Left lung (tissue), 10 donors: ENCODE data around the gene CCT3. TPM values are rescaled to one million over a fixed set of nuclear protein-coding genes. Genes with fewer than 3 reads are reported as not detected.

ENCODE experiments used
- ATAC-seq: fragments of 200-7000 bp; cut with Tn5 transposase; one replicate; pipeline ENCODE4 v1.9.1; 2020; ENCODE audit warnings: moderate library complexity
- DNase-seq, 4 donors: peaks; one replicate each; pipeline ENCODE4 v3.0.0-alpha.2; 2013 to 2020
- H3K27ac ChIP-seq, 2 donors: fragments of 200-600 bp; sonication (generic) in 1 of 2; one replicate each; pipeline versions ENCODE4 v1.5.0 to v1.8.0; 2020 to 2021
- H3K27me3 ChIP-seq, 2 donors: fragments of 200-600 bp; sonication (generic) in 1 of 2; one replicate each; pipeline versions ENCODE4 v1.5.0 to v1.8.0; 2020 to 2021
- H3K36me3 ChIP-seq, 2 donors: fragments of 200-600 bp; sonication (generic) in 1 of 2; one replicate each; pipeline versions ENCODE4 v1.5.0 to v1.8.0; 2020 to 2021
- H3K4me1 ChIP-seq, 2 donors: fragments of 200-600 bp; one replicate each; pipeline ENCODE4 v1.8.0; 2021
- H3K4me3 ChIP-seq, 2 donors: fragments of 200-600 bp; sonication (generic) in 1 of 2; one replicate each; pipeline versions ENCODE4 v1.5.0 to v1.8.0; 2020 to 2021; ENCODE audit warnings: mild to moderate bottlenecking in 1 of 2
- H3K9me3 ChIP-seq, 2 donors: fragments of 200-600 bp; sonication (generic) in 1 of 2; one replicate each; pipeline versions ENCODE4 v1.5.0 to v1.8.0; 2020 to 2021
- CTCF ChIP-seq, 2 donors: fragments of 200-600 bp; sonication (generic) in 1 of 2; IDR thresholded peaks; one replicate each; pipeline versions ENCODE4 v1.5.0 to v1.8.0; 2021; ENCODE audit warnings: antibody characterized with exemption in 2 of 2
- intact Hi-C, 2 donors: fragments of 100-400 bp; cut with DNase I; formaldehyde crosslinking; loops; one replicate each; pipeline versions ENCODE4 v1.11.2 to v1.14.2; 2022
- polyA plus RNA-seq, 6 donors: library from polyadenylated mRNA; unstranded; fragments of 120-200 nt; gene quantifications; one replicate each; pipeline ENCODE4 v1.2.1, GENCODE V29; 2013; ENCODE audit not compliant: insufficient read length in 6 of 6
- total RNA-seq, 2 donors: library from RNA; stranded (reverse); fragmentation: NEBNext Ultra II Directional; extraction: Animal tissue kit (Norgen Biotek cat#: 25700); gene quantifications; one replicate each; pipeline ENCODE4 v1.2.1, GENCODE V29; 2021
- donor health status: DM: no; HTN: yes; CAD: no.
- donor health status: DM: no; HTN: no; CAD: no.

CCT3 gene
- total and polyA plus RNA-seq, 8 donors = 166 to 318 (median 266) TPM

GRCh38 chr1:156289857-156290256 lies 48.2 kb downstream of the CCT3 start:
- H3K4me1 ChIP-seq = peaks cover 13 to 33% of the 10 kb centered on the region in 2 donors
- H3K27ac ChIP-seq = no peak overlapping the region
- TF ChIP-seq CTCF (IDR thresholded peaks at IDR 0.05) = no peak
- ATAC-seq (no peak), DNase-seq (no peak)
- intact Hi-C loops = no loop called here
- no peaks in the 10 kb centered on the region for H3K27me3 ChIP-seq
- H3K4me3 ChIP-seq = no peak overlapping the region
- H3K9me3 ChIP-seq = no peaks in the 10 kb centered on the region
- H3K36me3 ChIP-seq = peaks cover 0 to 33% of the 10 kb centered on the region in 2 donors

- Histone ChIP-seq H3K27ac (no peak overlapping the region), H3K27me3 (no peaks in the 10 kb centered on the region), H3K4me1 (peaks cover 20 to 31% of the 10 kb centered on the region in 2 donors), H3K4me3 (no peak overlapping the region), H3K36me3 (peaks cover 0 to 19% of the 10 kb centered on the region in 2 donors), H3K9me3 (no peaks in the 10 kb centered on the region)
- TF ChIP-seq CTCF (IDR thresholded peaks at IDR 0.05) = no peak
- ATAC-seq (no peak), DNase-seq (no peak)
- intact Hi-C loops = no loop called here
Observed at GRCh38 chr1:156286061-156286460, 52.0 kb downstream of the CCT3 start.

- intact Hi-C loops = no loop called here
- no peaks in the 10 kb centered on the region for H3K9me3 ChIP-seq
- H3K36me3 ChIP-seq = peaks cover 0 to 19% of the 10 kb centered on the region in 2 donors
Observed at GRCh38 chr1:156285437-156285836, 52.7 kb downstream of the CCT3 start.

GRCh38 chr1:156284757-156285156 lies 53.3 kb downstream of the CCT3 start:
- ATAC-seq (no peak), DNase-seq (no peak)
- H3K27ac ChIP-seq = no peak overlapping the region

More at GRCh38 chr1:156285437-156285836, 52.7 kb downstream of the CCT3 start:
- no peak for DNase-seq
- no peak for TF ChIP-seq CTCF (IDR thresholded peaks at IDR 0.05)
- H3K4me3 ChIP-seq = no peak overlapping the region
- H3K4me1 ChIP-seq = peaks cover 16 to 32% of the 10 kb centered on the region in 2 donors
- no peaks in the 10 kb centered on the region for H3K27me3 ChIP-seq
- H3K27ac ChIP-seq = no peak overlapping the region
- no peak for ATAC-seq

GRCh38 chr1:156284112-156284511 lies 54.0 kb downstream of the CCT3 start, which contains the start of gene TMEM79:
TSS of gene TMEM79 (plus strand) at chr1:156284325. CDS start at chr1:156285227, 902 bp downstream.
- Histone ChIP-seq H3K27me3 (no peaks in the 10 kb centered on the region), H3K36me3 (peaks cover 0 to 22% of the 10 kb centered on the region in 2 donors), H3K27ac (peak within 1 kb of the TSS; percentile 89 to 96), H3K4me1 (peaks cover 16 to 36% of the 10 kb centered on the region in 2 donors), H3K4me3 (peak within 1 kb of the TSS; percentile 81 to 83), H3K9me3 (no peaks in the 10 kb centered on the region)
- ATAC-seq (no peak), DNase-seq (no peak)
- intact Hi-C loops = no loop called here
- TF ChIP-seq CTCF (IDR thresholded peaks at IDR 0.05) = no peak

More at GRCh38 chr1:156284757-156285156, 53.3 kb downstream of the CCT3 start:
- H3K4me3 ChIP-seq = no peak overlapping the region
- no peak for TF ChIP-seq CTCF (IDR thresholded peaks at IDR 0.05)
- H3K27me3 ChIP-seq = no peaks in the 10 kb centered on the region
- no peaks in the 10 kb centered on the region for H3K9me3 ChIP-seq
- H3K36me3 ChIP-seq = peaks cover 0 to 19% of the 10 kb centered on the region in 2 donors
- peaks cover 16 to 36% of the 10 kb centered on the region in 2 donors for H3K4me1 ChIP-seq
- intact Hi-C loops = no loop called here
